Lower leg skin (tissue), 3 donors: ENCODE data around the gene SVEP1.

Experiments used
- CTCF ChIP-seq, 3 donors: fragments of 450-650 bp; IDR thresholded peaks; one replicate each; pipeline ENCODE4 v1.5.1; 2016; ENCODE audit warnings: antibody characterized with exemption in 3 of 3, mild to moderate bottlenecking in 3 of 3, moderate library complexity in 2 of 3
- POLR2A ChIP-seq, 2 donors: fragments of 450-650 bp; IDR thresholded peaks; one replicate each; pipeline ENCODE4 v1.6.1; 2016 to 2017; ENCODE audit warnings: antibody characterized with exemption in 2 of 2, mild to moderate bottlenecking in 1 of 2, moderate library complexity in 1 of 2

DNA sequence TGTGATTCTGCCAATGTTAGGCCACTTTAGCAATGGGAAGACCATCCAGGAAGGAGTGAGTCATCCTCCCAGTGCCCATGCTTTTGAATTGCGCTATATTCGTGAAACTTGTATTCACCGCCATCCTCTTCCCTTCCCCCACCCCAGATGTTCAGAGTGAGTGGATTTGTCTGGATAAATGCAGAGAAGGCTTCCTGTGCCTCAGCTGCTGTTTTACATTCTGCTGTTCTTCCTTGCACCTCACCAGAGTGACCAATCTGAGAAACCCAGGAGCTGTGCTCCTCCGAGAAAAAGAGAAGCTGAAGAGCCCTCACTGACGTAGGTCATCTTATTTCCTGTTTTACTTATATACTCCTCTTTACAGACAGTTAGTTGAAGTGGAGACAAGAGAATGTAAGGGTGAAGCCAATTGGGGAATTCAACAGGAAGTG lies 24.6 kb upstream of the SVEP1 start:
- TF ChIP-seq CTCF (IDR thresholded peaks at IDR 0.05) (no peak), POLR2A (IDR thresholded peaks at IDR 0.05) (no peak)
